ENCODE measurements around the gene UNC13D. TPM values are rescaled to one million over a fixed set of nuclear protein-coding genes. Genes with fewer than 3 reads are reported as not detected.
A peak's percentile ranks its signal among the peaks of the same experiment; 100 is the strongest.

Gene UNC13D
- total and polyA plus RNA-seq, 4 experiments from 2014 or later: 39.6 to 171 (median 120) TPM

- POLR2A ChIA-PET (ENCODE audit: partially characterized antibody): interaction anchor here (0.7 to 11.9 kb wide), 17 partner anchors 9 to 74 kb away, joined by 3 to 140 read pairs (median 6); partner anchors contain the start of genes GALK1, TRIM65, UNC13D and UNK
- Mint-ChIP-seq H3K27ac (peak overlapping the region; percentile 78 to 91 (median 84)), H3K4me1 (peaks cover 12 to 23% (median 16%) of the 10 kb centered on the region in 4 donors), H3K4me3 (peak overlapping the region in 2 of 8 donors; percentile 54 to 67), H3K27me3 (no peaks in the 10 kb centered on the region), H3K36me3 (peaks cover 27 to 42% of the 10 kb centered on the region in 2 donors), H3K9me3 (no peaks in the 10 kb centered on the region)
- Histone ChIP-seq H3K9me3 (ENCODE audit: control insufficient read depth in 1 of 2, low read length in 2 of 2) (no peaks in the 10 kb centered on the region), H3K4me3 (ENCODE audit: low read length in 2 of 2) (no peak overlapping the region), H3K4me1 (ENCODE audit: insufficient read depth, low read length) (peaks cover 22% of the 10 kb centered on the region), H3K27ac (ENCODE audit: low read depth, low read length) (peak overlapping the region; percentile 26), H3K36me3 (ENCODE audit: insufficient read depth, low read length) (peaks cover 38% of the 10 kb centered on the region), H3K27me3 (ENCODE audit: insufficient read depth, low read length) (no peaks in the 10 kb centered on the region)
- intact Hi-C loops (cut with micrococcal nuclease): no loop called here
- peak in 4 of 5 donors; percentile 33 to 35 (median 34) for DNase-seq
- CTCF ChIA-PET (ENCODE audit: partially characterized antibody): interaction anchor here (0.6 to 1.7 kb wide), 2 partner anchors 10 to 26 kb away, joined by 3 to 5 read pairs; no protein-coding TSS in a partner anchor
Observed at GRCh38 chr17:75822119-75822799, 21.9 kb downstream of the UNC13D start.

GRCh38 chr17:75821552-75821951, 22.7 kb downstream of the UNC13D start:
- Histone ChIP-seq H3K27me3 (ENCODE audit: insufficient read depth, low read length) (no peaks in the 10 kb centered on the region), H3K4me1 (ENCODE audit: insufficient read depth, low read length) (peaks cover 18% of the 10 kb centered on the region), H3K27ac (ENCODE audit: low read depth, low read length) (peak overlapping the region; percentile 26), H3K36me3 (ENCODE audit: insufficient read depth, low read length) (peaks cover 39% of the 10 kb centered on the region), H3K9me3 (ENCODE audit: control insufficient read depth in 1 of 2, low read length in 2 of 2) (no peaks in the 10 kb centered on the region), H3K4me3 (ENCODE audit: low read length in 2 of 2) (no peak overlapping the region)
- no peaks in the 10 kb centered on the region for H3K27me3 Mint-ChIP-seq
- peaks cover 24 to 42% of the 10 kb centered on the region in 2 donors for H3K36me3 Mint-ChIP-seq
- POLR2A ChIA-PET (ENCODE audit: partially characterized antibody): interaction anchor here (1.2 to 11.9 kb wide), 10 partner anchors 8 to 57 kb away, joined by 3 to 140 read pairs (median 7); partner anchors contain the start of genes GALK1, UNC13D, UNK and WBP2
- CTCF ChIA-PET (ENCODE audit: partially characterized antibody): interaction anchor here (1.7 kb wide), 1 partner anchor 11 kb away, joined by 5 read pairs; no protein-coding TSS in a partner anchor
- H3K4me1 Mint-ChIP-seq: peaks cover 12 to 19% (median 16%) of the 10 kb centered on the region in 4 donors
- H3K4me3 Mint-ChIP-seq: no peak overlapping the region
- intact Hi-C loops (cut with micrococcal nuclease): no loop called here
- H3K9me3 Mint-ChIP-seq: no peaks in the 10 kb centered on the region
- peak overlapping the region; percentile 78 to 91 (median 85) for H3K27ac Mint-ChIP-seq
- no peak for DNase-seq

GRCh38 chr17:75820094-75821080, 23.8 kb downstream of the UNC13D start:
- ChIA-PET CTCF (ENCODE audit: partially characterized antibody) (no interaction called here), POLR2A (ENCODE audit: partially characterized antibody) (interaction anchor here (1.2 to 11.9 kb wide), 4 partner anchors 12 to 56 kb away, joined by 3 to 140 read pairs (median 12); partner anchors contain the start of genes GALK1 and UNC13D)
- H3K27ac ChIP-seq (ENCODE audit: low read depth, low read length): no peak overlapping the region
- Mint-ChIP-seq H3K36me3 (peaks cover 24 to 46% of the 10 kb centered on the region in 2 donors), H3K4me3 (peak overlapping the region in 1 of 8 donors; percentile 50), H3K4me1 (peaks cover 12 to 19% (median 16%) of the 10 kb centered on the region in 4 donors), H3K27ac (peak overlapping the region in 5 of 7 donors; percentile 22 to 84 (median 78)), H3K9me3 (no peaks in the 10 kb centered on the region), H3K27me3 (no peaks in the 10 kb centered on the region)
- H3K4me3 ChIP-seq (ENCODE audit: low read length in 2 of 2): no peak overlapping the region
- H3K9me3 ChIP-seq (ENCODE audit: control insufficient read depth in 1 of 2, low read length in 2 of 2): no peaks in the 10 kb centered on the region
- intact Hi-C loops (cut with micrococcal nuclease): no loop called here
- peaks cover 18% of the 10 kb centered on the region for H3K4me1 ChIP-seq (ENCODE audit: insufficient read depth, low read length)
- DNase-seq: no peak
- H3K36me3 ChIP-seq (ENCODE audit: insufficient read depth, low read length): peaks cover 38% of the 10 kb centered on the region
- no peaks in the 10 kb centered on the region for H3K27me3 ChIP-seq (ENCODE audit: insufficient read depth, low read length)

- peaks cover 24 to 46% of the 10 kb centered on the region in 2 donors for H3K36me3 Mint-ChIP-seq
- Histone ChIP-seq H3K36me3 (ENCODE audit: insufficient read depth, low read length) (peaks cover 44% of the 10 kb centered on the region), H3K9me3 (ENCODE audit: control insufficient read depth in 1 of 2, low read length in 2 of 2) (no peaks in the 10 kb centered on the region), H3K4me3 (ENCODE audit: low read length in 2 of 2) (no peak overlapping the region), H3K4me1 (ENCODE audit: insufficient read depth, low read length) (peaks cover 18% of the 10 kb centered on the region), H3K27ac (ENCODE audit: low read depth, low read length) (no peak overlapping the region), H3K27me3 (ENCODE audit: insufficient read depth, low read length) (no peaks in the 10 kb centered on the region)
- no peaks in the 10 kb centered on the region for H3K27me3 Mint-ChIP-seq
- no peak for DNase-seq
- H3K9me3 Mint-ChIP-seq: no peaks in the 10 kb centered on the region
- POLR2A ChIA-PET (ENCODE audit: partially characterized antibody): interaction anchor here (4.3 kb wide), 1 partner anchor 56 kb away, joined by 16 read pairs; the partner anchor contains the start of gene GALK1
- no peak overlapping the region for H3K4me3 Mint-ChIP-seq
- CTCF ChIA-PET (ENCODE audit: partially characterized antibody): interaction anchor here (1.6 kb wide), 1 partner anchor 28 kb away, joined by 6 read pairs; no protein-coding TSS in a partner anchor
- peak overlapping the region in 4 of 7 donors; percentile 18 to 79 (median 50) for H3K27ac Mint-ChIP-seq
- intact Hi-C loops (cut with micrococcal nuclease): no loop called here
- H3K4me1 Mint-ChIP-seq: peaks cover 12 to 19% (median 16%) of the 10 kb centered on the region in 4 donors
Observed at GRCh38 chr17:75819678-75820077, 24.5 kb downstream of the UNC13D start.

GRCh38 chr17:75819116-75819515, 25.1 kb downstream of the UNC13D start:
- intact Hi-C loops (cut with micrococcal nuclease): no loop called here

GRCh38 chr17:75818326-75818885, 25.8 kb downstream of the UNC13D start:
- H3K36me3 Mint-ChIP-seq: peaks cover 27 to 50% of the 10 kb centered on the region in 2 donors
- no peaks in the 10 kb centered on the region for H3K27me3 ChIP-seq (ENCODE audit: insufficient read depth, low read length)
- H3K9me3 Mint-ChIP-seq: no peaks in the 10 kb centered on the region
- H3K9me3 ChIP-seq (ENCODE audit: control insufficient read depth in 1 of 2, low read length in 2 of 2): no peaks in the 10 kb centered on the region
- ChIA-PET CTCF (ENCODE audit: partially characterized antibody) (interaction anchor here (1.0 to 1.8 kb wide), 3 partner anchors 29 to 70 kb away, joined by 3 to 6 read pairs (median 4); no protein-coding TSS in a partner anchor), POLR2A (ENCODE audit: partially characterized antibody) (interaction anchor here (0.6 to 3.2 kb wide), 2 partner anchors 42 to 45 kb away, joined by 3 to 8 read pairs; no protein-coding TSS in a partner anchor)
- H3K4me1 ChIP-seq (ENCODE audit: insufficient read depth, low read length): peaks cover 18% of the 10 kb centered on the region
- peaks cover 12 to 19% (median 16%) of the 10 kb centered on the region in 4 donors for H3K4me1 Mint-ChIP-seq
- H3K36me3 ChIP-seq (ENCODE audit: insufficient read depth, low read length): peaks cover 55% of the 10 kb centered on the region
- no peaks in the 10 kb centered on the region for H3K27me3 Mint-ChIP-seq
- H3K4me3 Mint-ChIP-seq: no peak overlapping the region
- DNase-seq: no peak
- intact Hi-C loops (cut with micrococcal nuclease): no loop called here
- no peak overlapping the region for H3K4me3 ChIP-seq (ENCODE audit: low read length in 2 of 2)
- H3K27ac ChIP-seq (ENCODE audit: low read depth, low read length): no peak overlapping the region
- H3K27ac Mint-ChIP-seq: peak overlapping the region in 3 of 7 donors; percentile 64 to 85 (median 83)

More at GRCh38 chr17:75819116-75819515, 25.1 kb downstream of the UNC13D start:
- no peak for DNase-seq
- H3K36me3 ChIP-seq (ENCODE audit: insufficient read depth, low read length): peaks cover 48% of the 10 kb centered on the region
- no peaks in the 10 kb centered on the region for H3K9me3 Mint-ChIP-seq
- no peak overlapping the region for H3K27ac ChIP-seq (ENCODE audit: low read depth, low read length)
- ChIA-PET CTCF (ENCODE audit: partially characterized antibody) (interaction anchor here (1.6 to 1.8 kb wide), 2 partner anchors 28 to 66 kb away, joined by 4 to 6 read pairs; no protein-coding TSS in a partner anchor), POLR2A (ENCODE audit: partially characterized antibody) (no interaction called here)
- no peak overlapping the region for H3K4me3 ChIP-seq (ENCODE audit: low read length in 2 of 2)
- no peak overlapping the region for H3K4me3 Mint-ChIP-seq
- peaks cover 12 to 19% (median 16%) of the 10 kb centered on the region in 4 donors for H3K4me1 Mint-ChIP-seq
- peaks cover 27 to 46% of the 10 kb centered on the region in 2 donors for H3K36me3 Mint-ChIP-seq
- peak overlapping the region in 5 of 7 donors; percentile 30 to 88 (median 79) for H3K27ac Mint-ChIP-seq
- peaks cover 18% of the 10 kb centered on the region for H3K4me1 ChIP-seq (ENCODE audit: insufficient read depth, low read length)
- H3K27me3 Mint-ChIP-seq: no peaks in the 10 kb centered on the region
- no peaks in the 10 kb centered on the region for H3K27me3 ChIP-seq (ENCODE audit: insufficient read depth, low read length)
- H3K9me3 ChIP-seq (ENCODE audit: control insufficient read depth in 1 of 2, low read length in 2 of 2): no peaks in the 10 kb centered on the region
